HepG2 (cell line): Measurements from ENCODE around the gene AHRR.

Source experiments
- CREB1 ChIP-seq, 2 experiments: fragments of 450-650 bp in 1 of 2; IDR thresholded peaks; 2 replicates each; pipeline ENCODE4 v1.6.1; 2016 to 2017; ENCODE audit warnings: control low read depth in 1 of 2, mild to moderate bottlenecking in 1 of 2, missing compliant biosample characterization in 1 of 2, missing genetic modification characterization in 1 of 2
- HCFC1 ChIP-seq: fragments of 150-350 bp; IDR thresholded peaks from 2 replicates; pipeline ENCODE4 v1.6.1; 2014; ENCODE audit warnings: low read depth, low read length
- KLF16 ChIP-seq, 2 experiments: sonication (generic) in 1 of 2; formaldehyde crosslinking in 1 of 2; IDR thresholded peaks; 2 replicates each; pipeline versions ENCODE4 v1.6.1 to v1.8.0; 2016 to 2023; ENCODE audit warnings: missing genetic modification reagents in 2 of 2, missing compliant biosample characterization in 1 of 2
- MYC ChIP-seq: sonication (generic); formaldehyde crosslinking; IDR thresholded peaks from 2 replicates; pipeline ENCODE4 v1.9.0; 2021; ENCODE audit warnings: missing genetic modification reagents, borderline replicate concordance
- NFATC3 ChIP-seq: sonication (generic); formaldehyde crosslinking; IDR thresholded peaks from 2 replicates; pipeline ENCODE4 v1.5.1; 2020; ENCODE audit warnings: mild to moderate bottlenecking, missing genetic modification reagents
- NONO ChIP-seq, 2 experiments: fragments of 450-650 bp in 1 of 2; sonication (generic) in 1 of 2; formaldehyde crosslinking in 1 of 2; IDR thresholded peaks in 1 of 2; conservative IDR thresholded peaks in 1 of 2; 2 replicates each; pipeline versions ENCODE4 v1.6.1 to v1.8.0; 2017 to 2022; ENCODE audit warnings: mild to moderate bottlenecking in 1 of 2, missing genetic modification reagents in 1 of 2, moderate library complexity in 1 of 2
- TMF1 ChIP-seq: sonication (generic); formaldehyde crosslinking; IDR thresholded peaks from 2 replicates; pipeline ENCODE4 v1.8.1; 2022; ENCODE audit warnings: low read depth, missing genetic modification reagents
- USF2 ChIP-seq, 2 experiments: sonication (generic) in 1 of 2; formaldehyde crosslinking in 1 of 2; IDR thresholded peaks; 2 replicates each; pipeline versions ENCODE4 v1.5.1 to v1.6.1; 2011 to 2020; ENCODE audit warnings: borderline replicate concordance in 1 of 2, low read depth in 1 of 2, low read length in 1 of 2, mild to moderate bottlenecking in 1 of 2, missing genetic modification reagents in 1 of 2, moderate library complexity in 1 of 2
- ZKSCAN5 ChIP-seq: sonication (generic); formaldehyde crosslinking; IDR thresholded peaks from 2 replicates; pipeline ENCODE4 v1.5.1; 2020; ENCODE audit warnings: mild to moderate bottlenecking, missing genetic modification reagents
- TF ChIP-seq, protein P1 (sequence below): sonication (generic); formaldehyde crosslinking; IDR thresholded peaks from 2 replicates; pipeline ENCODE4 v1.4.0; 2020; ENCODE audit warnings: low read depth, mild to moderate bottlenecking, missing genetic modification reagents
- TF ChIP-seq, protein P2 (sequence below): IDR thresholded peaks from 2 replicates; pipeline ENCODE4 v1.6.1; 2012; ENCODE audit warnings: inconsistent platforms
- TF ChIP-seq, protein P3 (sequence below): sonication (generic); formaldehyde crosslinking; IDR thresholded peaks from 2 replicates; pipeline ENCODE4 v1.5.0; 2020; ENCODE audit warnings: mild to moderate bottlenecking, missing genetic modification reagents

GRCh38 chr5:348726-349125 lies 27.2 kb downstream of the AHRR start:
- TF ChIP-seq KLF16 (CRISPR knock-in tag; IDR thresholded peaks at IDR 0.05) (no peak), MYC (no peak), NONO (IDR thresholded peaks at IDR 0.05) (no peak), NONO (CRISPR knock-in tag; conservative IDR thresholded peaks at IDR 0.05) (no peak), USF2 (IDR thresholded peaks at IDR 0.05; ENCODE audit: low read depth, low read length) (no peak), USF2 (CRISPR knock-in tag; IDR thresholded peaks at IDR 0.05; ENCODE audit: borderline replicate concordance) (no peak), CREB1 (IDR thresholded peaks at IDR 0.05) (no peak), CREB1 (CRISPR knock-in tag; IDR thresholded peaks at IDR 0.05) (no peak), ZKSCAN5 (no peak), HCFC1 (no peak), NFATC3 (no peak), TMF1 (CRISPR knock-in tag) (no peak)
- TF ChIP-seq, protein P1, sequence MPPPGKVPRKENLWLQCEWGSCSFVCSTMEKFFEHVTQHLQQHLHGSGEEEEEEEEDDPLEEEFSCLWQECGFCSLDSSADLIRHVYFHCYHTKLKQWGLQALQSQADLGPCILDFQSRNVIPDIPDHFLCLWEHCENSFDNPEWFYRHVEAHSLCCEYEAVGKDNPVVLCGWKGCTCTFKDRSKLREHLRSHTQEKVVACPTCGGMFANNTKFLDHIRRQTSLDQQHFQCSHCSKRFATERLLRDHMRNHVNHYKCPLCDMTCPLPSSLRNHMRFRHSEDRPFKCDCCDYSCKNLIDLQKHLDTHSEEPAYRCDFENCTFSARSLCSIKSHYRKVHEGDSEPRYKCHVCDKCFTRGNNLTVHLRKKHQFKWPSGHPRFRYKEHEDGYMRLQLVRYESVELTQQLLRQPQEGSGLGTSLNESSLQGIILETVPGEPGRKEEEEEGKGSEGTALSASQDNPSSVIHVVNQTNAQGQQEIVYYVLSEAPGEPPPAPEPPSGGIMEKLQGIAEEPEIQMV (CRISPR knock-in tag) = no peak
- TF ChIP-seq, protein P2, sequence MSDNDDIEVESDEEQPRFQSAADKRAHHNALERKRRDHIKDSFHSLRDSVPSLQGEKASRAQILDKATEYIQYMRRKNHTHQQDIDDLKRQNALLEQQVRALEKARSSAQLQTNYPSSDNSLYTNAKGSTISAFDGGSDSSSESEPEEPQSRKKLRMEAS = no peak
- TF ChIP-seq, protein P3, sequence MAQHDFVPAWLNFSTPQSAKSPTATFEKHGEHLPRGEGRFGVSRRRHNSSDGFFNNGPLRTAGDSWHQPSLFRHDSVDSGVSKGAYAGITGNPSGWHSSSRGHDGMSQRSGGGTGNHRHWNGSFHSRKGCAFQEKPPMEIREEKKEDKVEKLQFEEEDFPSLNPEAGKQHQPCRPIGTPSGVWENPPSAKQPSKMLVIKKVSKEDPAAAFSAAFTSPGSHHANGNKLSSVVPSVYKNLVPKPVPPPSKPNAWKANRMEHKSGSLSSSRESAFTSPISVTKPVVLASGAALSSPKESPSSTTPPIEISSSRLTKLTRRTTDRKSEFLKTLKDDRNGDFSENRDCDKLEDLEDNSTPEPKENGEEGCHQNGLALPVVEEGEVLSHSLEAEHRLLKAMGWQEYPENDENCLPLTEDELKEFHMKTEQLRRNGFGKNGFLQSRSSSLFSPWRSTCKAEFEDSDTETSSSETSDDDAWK (CRISPR knock-in tag) = no peak
